ENCODE results near the gene GRIK2. TPM values are rescaled to one million over a fixed set of nuclear protein-coding genes. Genes with fewer than 3 reads are reported as not detected.

Gene GRIK2
- total RNA-seq, 6 experiments from 2014 or later = 25.0 to 33.3 (median 28.3) TPM

- H3K4me1 Mint-ChIP-seq (ENCODE audit: low read depth) = peaks cover 37% of the 10 kb centered on the region
- peaks cover 23% of the 10 kb centered on the region for H3K36me3 Mint-ChIP-seq (ENCODE audit: low read depth)
- H3K4me3 Mint-ChIP-seq = no peak overlapping the region
- no peak overlapping the region for H3K27ac Mint-ChIP-seq
- DNase-seq = no peak
- peaks cover 25% of the 10 kb centered on the region for H3K9me3 Mint-ChIP-seq
- no peak for TF ChIP-seq CTCF (IDR thresholded peaks at IDR 0.05)
- H3K27me3 Mint-ChIP-seq (ENCODE audit: insufficient read depth) = no peaks in the 10 kb centered on the region
Measured at GRCh38 chr6:101826678-101827077, 433.2 kb downstream of the GRIK2 start.

DNA sequence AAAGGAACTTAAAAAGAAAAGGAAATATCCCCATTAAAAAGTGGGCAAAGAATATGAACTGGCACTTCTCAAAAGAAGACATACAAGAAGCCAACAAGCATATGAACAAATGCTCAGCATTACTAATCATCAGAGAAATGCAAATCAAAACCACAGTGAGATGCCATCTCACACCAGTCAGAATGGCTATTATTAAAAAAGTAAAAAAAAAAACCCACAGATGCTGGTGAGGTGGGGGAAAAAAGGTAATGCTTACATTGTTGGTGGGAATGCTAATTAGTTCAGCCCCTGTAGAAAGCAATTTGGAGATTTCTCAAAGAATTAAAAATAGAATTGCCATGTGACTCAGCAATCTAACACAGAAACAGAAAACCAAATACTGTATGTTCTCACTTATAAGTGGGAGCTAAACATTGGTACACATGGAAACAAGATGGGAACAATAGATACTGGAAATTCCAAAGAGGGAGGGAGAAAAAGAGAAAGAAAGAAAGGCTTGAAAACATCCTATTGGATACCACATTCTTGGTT is 437.1 kb downstream of the GRIK2 start:
- H3K4me3 Mint-ChIP-seq = no peak overlapping the region; the same call in 1 of the 2 replicates
- no peak for TF ChIP-seq CTCF (IDR thresholded peaks at IDR 0.05)

GRCh38 chr6:101832371-101832770 is 438.9 kb downstream of the GRIK2 start:
- Mint-ChIP-seq H3K4me3 (no peak overlapping the region), H3K9me3 (peaks cover 25% of the 10 kb centered on the region), H3K27ac (no peak overlapping the region), H3K4me1 (ENCODE audit: low read depth) (peaks cover 26% of the 10 kb centered on the region), H3K27me3 (ENCODE audit: insufficient read depth) (no peaks in the 10 kb centered on the region), H3K36me3 (ENCODE audit: low read depth) (peaks cover 21% of the 10 kb centered on the region)
- no peak for DNase-seq
- TF ChIP-seq CTCF (IDR thresholded peaks at IDR 0.05) = no peak

More for the DNA sequence above, 437.1 kb downstream of the GRIK2 start:
- Mint-ChIP-seq H3K9me3 (peaks cover 25% of the 10 kb centered on the region), H3K36me3 (ENCODE audit: low read depth) (peaks cover 23% of the 10 kb centered on the region), H3K4me1 (ENCODE audit: low read depth) (peaks cover 26% of the 10 kb centered on the region), H3K27me3 (ENCODE audit: insufficient read depth) (no peaks in the 10 kb centered on the region), H3K27ac (peak overlapping the region; percentile 85)
- DNase-seq = peak; percentile 66

DNA sequence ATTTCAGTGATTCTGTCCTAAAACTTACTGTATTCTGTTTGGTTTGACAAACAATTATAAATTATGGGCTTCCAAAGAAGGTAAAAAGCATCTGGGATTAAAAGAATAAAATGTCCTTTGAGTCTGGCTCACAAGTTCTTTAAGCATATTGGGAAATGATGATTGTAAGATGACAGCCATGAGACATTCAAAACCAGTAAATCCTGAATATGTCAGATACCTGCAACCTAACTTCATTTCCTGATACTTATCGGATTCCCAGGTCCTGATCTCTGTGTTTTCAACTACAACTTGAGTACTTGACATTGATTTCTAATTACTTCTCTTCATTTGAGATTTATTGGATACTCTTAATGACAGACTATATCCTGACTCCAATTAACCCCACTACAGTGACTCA is 446.6 kb downstream of the GRIK2 start:
- H3K27me3 Mint-ChIP-seq (ENCODE audit: insufficient read depth) = no peaks in the 10 kb centered on the region
- H3K27ac Mint-ChIP-seq = no peak overlapping the region

DNA sequence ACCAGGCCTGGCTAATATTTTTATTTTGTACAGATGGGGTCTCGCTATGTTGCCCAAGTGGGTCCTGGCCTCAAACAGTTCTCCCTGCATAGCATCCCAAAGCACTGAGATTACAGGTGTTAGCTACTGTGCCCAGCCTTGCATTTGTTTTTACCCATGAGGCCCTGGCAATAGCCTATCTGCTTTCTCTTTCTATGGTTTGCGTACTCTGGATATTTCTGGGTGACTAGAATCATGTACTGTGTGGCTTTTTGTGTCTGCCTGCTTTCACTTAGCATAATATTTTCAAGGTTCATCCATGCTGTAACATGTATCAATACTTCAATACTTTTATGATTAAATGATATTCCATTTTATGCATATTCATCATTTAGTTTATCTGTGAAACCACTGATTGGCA is 451.7 kb downstream of the GRIK2 start:
- H3K4me1 Mint-ChIP-seq (ENCODE audit: low read depth) = peaks cover 12% of the 10 kb centered on the region; the same call in 1 of the 2 replicates
- H3K27ac Mint-ChIP-seq = no peak overlapping the region
- no peaks in the 10 kb centered on the region for H3K36me3 Mint-ChIP-seq (ENCODE audit: low read depth)
- no peak for TF ChIP-seq CTCF (IDR thresholded peaks at IDR 0.05)
- H3K27me3 Mint-ChIP-seq (ENCODE audit: insufficient read depth) = no peaks in the 10 kb centered on the region
- no peak for DNase-seq
- H3K4me3 Mint-ChIP-seq = no peak overlapping the region
- H3K9me3 Mint-ChIP-seq = no peaks in the 10 kb centered on the region

More for the DNA sequence above, 446.6 kb downstream of the GRIK2 start:
- peaks cover 8% of the 10 kb centered on the region; the same call in 1 of the 2 replicates for H3K36me3 Mint-ChIP-seq (ENCODE audit: low read depth)
- no peak overlapping the region for H3K4me3 Mint-ChIP-seq
- DNase-seq = no peak
- TF ChIP-seq CTCF (IDR thresholded peaks at IDR 0.05) = no peak
- H3K9me3 Mint-ChIP-seq = no peaks in the 10 kb centered on the region
- H3K4me1 Mint-ChIP-seq (ENCODE audit: low read depth) = peaks cover 6% of the 10 kb centered on the region; the same call in 1 of the 2 replicates
